ENCODE data around the gene TSPOAP1.
A peak's percentile ranks its signal among the peaks of the same experiment; 100 is the strongest.

The TSPOAP1 gene

GRCh38 chr17:58337210-58337599, 8.6 kb upstream of the TSPOAP1 start:
- peaks cover 65% of the 10 kb centered on the region for H3K4me1 ChIP-seq (ENCODE audit: insufficient read depth, low read length, poor library complexity, severe bottlenecking)
- peak overlapping the region; percentile 94 for H3K4me2 ChIP-seq (ENCODE audit: low read depth, low read length, poor library complexity, severe bottlenecking)
- no peaks in the 10 kb centered on the region for H3K9me2 ChIP-seq (replicated peaks; ENCODE audit: low read depth, low read length)
- H3K36me3 ChIP-seq (ENCODE audit: insufficient read depth, low read length) = peaks cover under 1% of the 10 kb centered on the region; the same call in 1 of the 2 replicates
- H4K20me1 ChIP-seq (ENCODE audit: insufficient read depth, low read length, poor library complexity, severe bottlenecking) = peaks cover under 1% of the 10 kb centered on the region
- TF ChIP-seq, protein P1, sequence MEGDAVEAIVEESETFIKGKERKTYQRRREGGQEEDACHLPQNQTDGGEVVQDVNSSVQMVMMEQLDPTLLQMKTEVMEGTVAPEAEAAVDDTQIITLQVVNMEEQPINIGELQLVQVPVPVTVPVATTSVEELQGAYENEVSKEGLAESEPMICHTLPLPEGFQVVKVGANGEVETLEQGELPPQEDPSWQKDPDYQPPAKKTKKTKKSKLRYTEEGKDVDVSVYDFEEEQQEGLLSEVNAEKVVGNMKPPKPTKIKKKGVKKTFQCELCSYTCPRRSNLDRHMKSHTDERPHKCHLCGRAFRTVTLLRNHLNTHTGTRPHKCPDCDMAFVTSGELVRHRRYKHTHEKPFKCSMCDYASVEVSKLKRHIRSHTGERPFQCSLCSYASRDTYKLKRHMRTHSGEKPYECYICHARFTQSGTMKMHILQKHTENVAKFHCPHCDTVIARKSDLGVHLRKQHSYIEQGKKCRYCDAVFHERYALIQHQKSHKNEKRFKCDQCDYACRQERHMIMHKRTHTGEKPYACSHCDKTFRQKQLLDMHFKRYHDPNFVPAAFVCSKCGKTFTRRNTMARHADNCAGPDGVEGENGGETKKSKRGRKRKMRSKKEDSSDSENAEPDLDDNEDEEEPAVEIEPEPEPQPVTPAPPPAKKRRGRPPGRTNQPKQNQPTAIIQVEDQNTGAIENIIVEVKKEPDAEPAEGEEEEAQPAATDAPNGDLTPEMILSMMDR (conservative IDR thresholded peaks at IDR 0.05; ENCODE audit: low read length) = no peak
- no peak for TF ChIP-seq EZH2phosphoT487 (IDR thresholded peaks at IDR 0.05; ENCODE audit: borderline replicate concordance)
- H3F3A ChIP-seq (ENCODE audit: low read depth) = peaks cover 32% of the 10 kb centered on the region
- no peaks in the 10 kb centered on the region for H3K9me3 ChIP-seq (ENCODE audit: insufficient read depth, low read depth, low read length)
- no peak overlapping the region for H2AFZ ChIP-seq (ENCODE audit: low read length)
- peak overlapping the region; percentile 99 for H3K9ac ChIP-seq (ENCODE audit: low read depth, low read length, poor library complexity, severe bottlenecking)
- peak overlapping the region; percentile 99 for H3K4me3 ChIP-seq (ENCODE audit: low read length, poor library complexity, severe bottlenecking)
- peaks cover under 1% of the 10 kb centered on the region for H3K27me3 ChIP-seq (ENCODE audit: insufficient read depth, low read length, poor library complexity, severe bottlenecking)
- peaks cover 84% of the 10 kb centered on the region for H3K79me2 ChIP-seq (ENCODE audit: insufficient read depth, low read length)

GRCh38 chr17:58336456-58337209, 8.0 kb upstream of the TSPOAP1 start:
- peaks cover 6% of the 10 kb centered on the region for H3K36me3 ChIP-seq (ENCODE audit: insufficient read depth, low read length)
- peaks cover 7% of the 10 kb centered on the region for H3K27me3 ChIP-seq (ENCODE audit: insufficient read depth, low read length, poor library complexity, severe bottlenecking)
- H3K79me2 ChIP-seq (ENCODE audit: insufficient read depth, low read length) = peaks cover 84% of the 10 kb centered on the region
- H3K4me1 ChIP-seq (ENCODE audit: insufficient read depth, low read length, poor library complexity, severe bottlenecking) = peaks cover 59% of the 10 kb centered on the region
- H3F3A ChIP-seq (ENCODE audit: low read depth) = peaks cover 32% of the 10 kb centered on the region
- no peaks in the 10 kb centered on the region for H3K9me3 ChIP-seq (ENCODE audit: insufficient read depth, low read depth, low read length)
- peak overlapping the region; percentile 99 for H3K9ac ChIP-seq (ENCODE audit: low read depth, low read length, poor library complexity, severe bottlenecking)
- H3K9me2 ChIP-seq (replicated peaks; ENCODE audit: low read depth, low read length) = no peaks in the 10 kb centered on the region
- H4K20me1 ChIP-seq (ENCODE audit: insufficient read depth, low read length, poor library complexity, severe bottlenecking) = peaks cover 7% of the 10 kb centered on the region
- H2AFZ ChIP-seq (ENCODE audit: low read length) = no peak overlapping the region
- peak overlapping the region; percentile 99 for H3K4me3 ChIP-seq (ENCODE audit: low read length, poor library complexity, severe bottlenecking)
- no peak for TF ChIP-seq EZH2phosphoT487 (IDR thresholded peaks at IDR 0.05; ENCODE audit: borderline replicate concordance)
- TF ChIP-seq, protein P1 (conservative IDR thresholded peaks at IDR 0.05; ENCODE audit: low read length) = no peak
- H3K4me2 ChIP-seq (ENCODE audit: low read depth, low read length, poor library complexity, severe bottlenecking) = peak overlapping the region; percentile 94

GRCh38 chr17:58335779-58336455, 7.3 kb upstream of the TSPOAP1 start:
- H3K9ac ChIP-seq (ENCODE audit: low read depth, low read length, poor library complexity, severe bottlenecking) = peak overlapping the region; percentile 99
- H2AFZ ChIP-seq (ENCODE audit: low read length) = no peak overlapping the region
- H3K9me2 ChIP-seq (replicated peaks; ENCODE audit: low read depth, low read length) = no peaks in the 10 kb centered on the region
- peak overlapping the region; percentile 94 for H3K4me2 ChIP-seq (ENCODE audit: low read depth, low read length, poor library complexity, severe bottlenecking)
- peaks cover 84% of the 10 kb centered on the region for H3K79me2 ChIP-seq (ENCODE audit: insufficient read depth, low read length)
- peaks cover 14% of the 10 kb centered on the region for H3K27me3 ChIP-seq (ENCODE audit: insufficient read depth, low read length, poor library complexity, severe bottlenecking)
- peaks cover 32% of the 10 kb centered on the region for H3F3A ChIP-seq (ENCODE audit: low read depth)
- peak overlapping the region; percentile 99 for H3K4me3 ChIP-seq (ENCODE audit: low read length, poor library complexity, severe bottlenecking)
- H3K4me1 ChIP-seq (ENCODE audit: insufficient read depth, low read length, poor library complexity, severe bottlenecking) = peaks cover 52% of the 10 kb centered on the region
- H3K36me3 ChIP-seq (ENCODE audit: insufficient read depth, low read length) = peaks cover 13% of the 10 kb centered on the region
- TF ChIP-seq, protein P1 (conservative IDR thresholded peaks at IDR 0.05; ENCODE audit: low read length) = no peak
- TF ChIP-seq EZH2phosphoT487 (IDR thresholded peaks at IDR 0.05; ENCODE audit: borderline replicate concordance) = no peak
- peaks cover 14% of the 10 kb centered on the region for H4K20me1 ChIP-seq (ENCODE audit: insufficient read depth, low read length, poor library complexity, severe bottlenecking)
- H3K9me3 ChIP-seq (ENCODE audit: insufficient read depth, low read depth, low read length) = no peaks in the 10 kb centered on the region
